OCI-LY7 (cell line): Measurements from ENCODE around the gene LRG1.

Experiments
- CTCF ChIP-seq: fragments of 200-600 bp; sonication (generic); conservative IDR thresholded peaks from 2 replicates; pipeline ENCODE4 v1.5.1; 2014; ENCODE audit warnings: mild to moderate bottlenecking, antibody characterized with exemption, low read length, moderate library complexity, mixed read lengths
- EZH2phosphoT487 ChIP-seq: fragments of 200-600 bp; sonication (generic); IDR thresholded peaks from 2 replicates; pipeline ENCODE4 v1.6.1; 2018; ENCODE audit warnings: low read depth, borderline replicate concordance, mild to moderate bottlenecking, mixed run types, antibody characterized with exemption, low read length, moderate library complexity, mixed read lengths

- TF ChIP-seq CTCF (no peak), EZH2phosphoT487 (no peak)
These were observed 18.5 kb downstream of the LRG1 start for GRCh38 chr19:4521170-4521887.
